Mesenchymal stem cell (in vitro differentiated cells and primary cell): ENCODE data around the gene CD200R1.

Experiments
- DNase-seq: peaks from one replicate; pipeline ENCODE4 v3.0.0-alpha.2; 2013
- H2AFZ ChIP-seq: one replicate; pipeline ENCODE4 v1.6.1; 2013; ENCODE audit warnings: low read depth, mild to moderate bottlenecking, control low read depth, inconsistent platforms, low read length, moderate library complexity
- H2AK5ac ChIP-seq: 2 replicates; pipeline ENCODE4 v1.6.1; 2013; ENCODE audit warnings: low read length, moderate library complexity, mild to moderate bottlenecking, inconsistent platforms; ENCODE audit not compliant: severe bottlenecking
- H2BK120ac ChIP-seq: one replicate; pipeline ENCODE4 v1.6.1; 2013; ENCODE audit warnings: low read depth, mild to moderate bottlenecking, inconsistent platforms, low read length, moderate library complexity
- H2BK12ac ChIP-seq, 2 experiments: one replicate each; pipeline ENCODE4 v1.6.1; 2013; ENCODE audit warnings: inconsistent platforms in 2 of 2, low read length in 2 of 2, mild to moderate bottlenecking in 2 of 2, moderate library complexity in 2 of 2, control low read depth in 1 of 2
- H2BK15ac ChIP-seq: one replicate; pipeline ENCODE4 v1.6.1; 2013; ENCODE audit warnings: mild to moderate bottlenecking, low read depth, inconsistent platforms; ENCODE audit not compliant: poor library complexity, severe bottlenecking
- H2BK5ac ChIP-seq: 2 replicates; pipeline ENCODE4 v1.6.1; 2013; ENCODE audit warnings: low read depth, mild to moderate bottlenecking, low read length, control low read depth, inconsistent platforms; ENCODE audit not compliant: poor library complexity, severe bottlenecking
- H3K14ac ChIP-seq, 2 experiments: one replicate each; pipeline ENCODE4 v1.6.1; 2013; ENCODE audit warnings: inconsistent platforms in 2 of 2, low read length in 2 of 2, control low read depth in 1 of 2, mild to moderate bottlenecking in 1 of 2, moderate library complexity in 1 of 2
- H3K18ac ChIP-seq, 2 experiments: one replicate each; pipeline ENCODE4 v1.6.1; 2013; ENCODE audit warnings: inconsistent platforms in 2 of 2, low read length in 2 of 2, control low read depth in 1 of 2, low read depth in 1 of 2, mild to moderate bottlenecking in 1 of 2
- H3K23ac ChIP-seq, 2 experiments: one replicate each; pipeline ENCODE4 v1.6.1; 2013; ENCODE audit warnings: inconsistent platforms in 2 of 2, low read length in 2 of 2, mild to moderate bottlenecking in 2 of 2, moderate library complexity in 2 of 2, control low read depth in 1 of 2
- H3K27ac ChIP-seq: 2 replicates; pipeline ENCODE4 v1.5.1; 2013; ENCODE audit warnings: mild to moderate bottlenecking, moderate library complexity, low read length, control low read depth, inconsistent platforms; ENCODE audit not compliant: poor library complexity, severe bottlenecking
- H3K27me3 ChIP-seq, 2 experiments: 2 replicates each; pipeline versions ENCODE4 v1.6.1 to v1.7.0; 2013; ENCODE audit warnings: low read length in 2 of 2, mild to moderate bottlenecking in 2 of 2, moderate library complexity in 2 of 2, control low read depth in 1 of 2, inconsistent platforms in 1 of 2; ENCODE audit not compliant: control insufficient read depth in 1 of 2, insufficient read depth in 1 of 2
- H3K36me3 ChIP-seq, 2 experiments: 2 replicates each; pipeline versions ENCODE4 v1.6.1 to v1.7.0; 2013; ENCODE audit warnings: low read length in 2 of 2, control low read depth in 1 of 2, inconsistent platforms in 1 of 2, low read depth in 1 of 2, mild to moderate bottlenecking in 1 of 2; ENCODE audit not compliant: insufficient read depth in 2 of 2, control insufficient read depth in 1 of 2
- H3K4ac ChIP-seq, 2 experiments: one replicate each; pipeline ENCODE4 v1.6.1; 2013; ENCODE audit warnings: inconsistent platforms in 2 of 2, low read length in 2 of 2, mild to moderate bottlenecking in 2 of 2, moderate library complexity in 2 of 2, control low read depth in 1 of 2, low read depth in 1 of 2
- H3K4me1 ChIP-seq: 2 replicates; pipeline ENCODE4 v1.6.1; 2013; ENCODE audit warnings: low read depth, low read length, control low read depth; ENCODE audit not compliant: control insufficient read depth, insufficient read depth
- H3K4me2 ChIP-seq: 2 replicates; pipeline ENCODE4 v1.6.1; 2013; ENCODE audit warnings: low read length, mild to moderate bottlenecking, inconsistent platforms; ENCODE audit not compliant: poor library complexity, severe bottlenecking
- H3K4me3 ChIP-seq, 2 experiments: 2 replicates each; pipeline versions ENCODE4 v1.5.1 to v1.7.0; 2013; ENCODE audit warnings: low read length in 2 of 2, mild to moderate bottlenecking in 2 of 2, control low read depth in 1 of 2, low read depth in 1 of 2; ENCODE audit not compliant: insufficient read depth in 1 of 2
- H3K79me1 ChIP-seq: replicated peaks from 2 replicates; pipeline ENCODE4 v1.6.1; 2013; ENCODE audit warnings: mild to moderate bottlenecking, control low read depth, low read length, inconsistent platforms; ENCODE audit not compliant: poor library complexity, severe bottlenecking
- H3K9ac ChIP-seq: 2 replicates; pipeline ENCODE4 v1.7.0; 2013; ENCODE audit warnings: mild to moderate bottlenecking, low read length, moderate library complexity
- H3K9me3 ChIP-seq: 2 replicates; pipeline ENCODE4 v1.7.0; 2013; ENCODE audit warnings: mild to moderate bottlenecking, low read length; ENCODE audit not compliant: control insufficient read depth
- H4K8ac ChIP-seq: one replicate; pipeline ENCODE4 v1.6.1; 2013; ENCODE audit warnings: inconsistent platforms, mild to moderate bottlenecking, low read length, moderate library complexity
- H4K91ac ChIP-seq: one replicate; pipeline ENCODE4 v1.6.1; 2013; ENCODE audit warnings: mild to moderate bottlenecking, low read length, inconsistent platforms
- WGBS: methylation state at CpG from one replicate; pipeline ENCODE4 v1.1.7; 2013; ENCODE audit warnings: mixed read lengths; 5-methylcytosine and 5-hydroxymethylcytosine counted together

Gene CD200R1

GRCh38 chr3:112990672-112991602, 16.0 kb upstream of the CD200R1 start, which contains the start of gene GTPBP8:
TSS of gene GTPBP8 (plus strand) at chr3:112990984. CDS start at chr3:112991000, 16 bp downstream.
- no peak within 1 kb of the TSS for H2BK120ac ChIP-seq
- peak within 1 kb of the TSS; percentile 82 to 94 for H3K4me3 ChIP-seq
- WGBS, result 1% methylated on average over 61 of the region's 70 CpGs
- peaks cover 2% of the 10 kb centered on the region for H3K4me1 ChIP-seq
- peaks cover 5% of the 10 kb centered on the region for H3K79me1 ChIP-seq
- peak within 1 kb of the TSS; percentile 91 for H3K27ac ChIP-seq
- H3K4ac ChIP-seq, result peak within 1 kb of the TSS; percentile 77 to 92
- H4K8ac ChIP-seq, result peak within 1 kb of the TSS; percentile 95
- peak within 1 kb of the TSS in 1 of 2 experiments; percentile 91 for H3K14ac ChIP-seq
- H2BK12ac ChIP-seq, result peak within 1 kb of the TSS in 1 of 2 experiments; percentile 65
- H3K18ac ChIP-seq, result peak within 1 kb of the TSS; percentile 65 to 94
- peaks cover 0 to 5% of the 10 kb centered on the region in 2 experiments for H3K36me3 ChIP-seq
- H3K23ac ChIP-seq, result peak within 1 kb of the TSS in 1 of 2 experiments; percentile 34
- no peaks in the 10 kb centered on the region for H3K9me3 ChIP-seq
- DNase-seq, result peak; percentile 91
- H4K91ac ChIP-seq, result peak within 1 kb of the TSS; percentile 90
- no peak within 1 kb of the TSS for H2AK5ac ChIP-seq
- H3K4me2 ChIP-seq, result peak within 1 kb of the TSS; percentile 72
- H2AFZ ChIP-seq, result peak within 1 kb of the TSS; percentile 87
- H2BK15ac ChIP-seq, result no peak within 1 kb of the TSS
- H3K9ac ChIP-seq, result peak within 1 kb of the TSS; percentile 94
- H2BK5ac ChIP-seq, result peak within 1 kb of the TSS; percentile 75
- H3K27me3 ChIP-seq, result no peaks in the 10 kb centered on the region

GRCh38 chr3:112987710-112988334, 12.9 kb upstream of the CD200R1 start:
- no peak overlapping the region for H4K8ac ChIP-seq
- 92% methylated on average over 6 of the region's 9 CpGs for WGBS

GRCh38 chr3:112984485-112984884, 9.6 kb upstream of the CD200R1 start:
- no peaks in the 10 kb centered on the region for H3K27me3 ChIP-seq
- H3K4ac ChIP-seq, result no peak overlapping the region
- H2BK120ac ChIP-seq, result no peak overlapping the region
- H3K4me2 ChIP-seq, result no peak overlapping the region
- 100% methylated on average over 2 of the region's 2 CpGs for whole genome bisulfite sequencing
- no peaks in the 10 kb centered on the region for H3K4me1 ChIP-seq
- H2BK5ac ChIP-seq, result no peak overlapping the region
- H2AFZ ChIP-seq, result peak overlapping the region; percentile 2
- no peaks in the 10 kb centered on the region for H3K79me1 ChIP-seq
- no peak overlapping the region for H3K23ac ChIP-seq
- no peak overlapping the region for H3K9ac ChIP-seq
- H2BK12ac ChIP-seq, result no peak overlapping the region
- no peak overlapping the region for H3K14ac ChIP-seq
- no peak overlapping the region for H4K8ac ChIP-seq
- H4K91ac ChIP-seq, result no peak overlapping the region
- no peak overlapping the region for H2AK5ac ChIP-seq
- no peaks in the 10 kb centered on the region for H3K36me3 ChIP-seq
- no peaks in the 10 kb centered on the region for H3K9me3 ChIP-seq
- H3K27ac ChIP-seq, result no peak overlapping the region
- no peak overlapping the region for H3K4me3 ChIP-seq
- H3K18ac ChIP-seq, result no peak overlapping the region
- no peak overlapping the region for H2BK15ac ChIP-seq
- peak; percentile 49 for DNase-seq

More at GRCh38 chr3:112987710-112988334, 12.9 kb upstream of the CD200R1 start:
- Histone ChIP-seq H3K9ac (no peak overlapping the region), H3K27ac (no peak overlapping the region), H3K79me1 (no peaks in the 10 kb centered on the region), H2BK120ac (no peak overlapping the region), H3K14ac (no peak overlapping the region), H3K23ac (no peak overlapping the region), H3K4me3 (no peak overlapping the region), H2BK12ac (no peak overlapping the region), H3K4ac (no peak overlapping the region), H3K9me3 (no peaks in the 10 kb centered on the region), H3K4me1 (no peaks in the 10 kb centered on the region), H3K27me3 (no peaks in the 10 kb centered on the region), H2BK15ac (no peak overlapping the region), H4K91ac (peak overlapping the region; percentile 3), H3K4me2 (no peak overlapping the region), H3K18ac (no peak overlapping the region), H3K36me3 (no peaks in the 10 kb centered on the region), H2AK5ac (no peak overlapping the region), H2BK5ac (no peak overlapping the region), H2AFZ (no peak overlapping the region)
- no peak for DNase-seq

- WGBS, result no CpG with 5 or more reads among the region's 1 CpG
- H3K27me3 ChIP-seq, result no peaks in the 10 kb centered on the region
- no peak overlapping the region for H3K23ac ChIP-seq
These were observed 7.8 kb upstream of the CD200R1 start for GRCh38 chr3:112982710-112983109.

More at GRCh38 chr3:112982710-112983109, 7.8 kb upstream of the CD200R1 start:
- no peak overlapping the region for H4K91ac ChIP-seq
- no peak overlapping the region for H3K18ac ChIP-seq
- H2BK15ac ChIP-seq, result no peak overlapping the region
- H2AK5ac ChIP-seq, result no peak overlapping the region
- no peak overlapping the region for H3K4ac ChIP-seq
- no peak overlapping the region for H3K27ac ChIP-seq
- no peak overlapping the region for H3K4me2 ChIP-seq
- no peak overlapping the region for H3K14ac ChIP-seq
- no peak overlapping the region for H2BK5ac ChIP-seq
- H4K8ac ChIP-seq, result no peak overlapping the region
- no peak overlapping the region for H2BK120ac ChIP-seq
- H2BK12ac ChIP-seq, result no peak overlapping the region
- H3K4me1 ChIP-seq, result no peaks in the 10 kb centered on the region
- no peaks in the 10 kb centered on the region for H3K9me3 ChIP-seq
- no peak overlapping the region for H3K4me3 ChIP-seq
- H3K36me3 ChIP-seq, result no peaks in the 10 kb centered on the region
- H2AFZ ChIP-seq, result no peak overlapping the region
- no peak for DNase-seq
- no peaks in the 10 kb centered on the region for H3K79me1 ChIP-seq
- H3K9ac ChIP-seq, result no peak overlapping the region
